H1 (cell line): ENCODE measurements around the gene VPS18. TPM values are rescaled to one million over a fixed set of nuclear protein-coding genes. Genes with fewer than 3 reads are reported as not detected.

Source experiments
- E2F6 ChIP-seq: IDR thresholded peaks from 2 replicates; pipeline ENCODE4 v1.6.1; 2012; ENCODE audit warnings: inconsistent platforms
- FOSL1 ChIP-seq: IDR thresholded peaks from 2 replicates; pipeline ENCODE4 v1.6.1; 2011; ENCODE audit warnings: mild to moderate bottlenecking, low read depth, low read length, moderate library complexity; ENCODE audit not compliant: insufficient read depth
- JUN ChIP-seq: IDR thresholded peaks from 2 replicates; pipeline ENCODE4 v1.6.1; 2011; ENCODE audit warnings: low read depth, mild to moderate bottlenecking, improper control_type of control experiment, low read length
- NANOG ChIP-seq: IDR thresholded peaks from 2 replicates; pipeline ENCODE4 v1.6.1; 2011; ENCODE audit warnings: low read length, low read depth, mild to moderate bottlenecking, inconsistent platforms; ENCODE audit not compliant: insufficient read depth, poor library complexity, severe bottlenecking
- PHF8 ChIP-seq: fragments of 200-600 bp; sonication (generic); conservative IDR thresholded peaks from 2 replicates; pipeline ENCODE4 v1.7.1; 2012; ENCODE audit warnings: low read depth, mild to moderate bottlenecking, inconsistent platforms, low read length, moderate library complexity
- POU5F1 ChIP-seq: IDR thresholded peaks from 2 replicates; pipeline ENCODE4 v1.6.1; 2011; ENCODE audit warnings: low read depth, mild to moderate bottlenecking, low read length, moderate library complexity
- RNF2 ChIP-seq: fragments of 200-900, 300-1000 bp; sonication (generic); IDR thresholded peaks from 2 replicates; pipeline ENCODE4 v1.7.1; 2016; ENCODE audit warnings: borderline replicate concordance, low read depth, mild to moderate bottlenecking, antibody characterized with exemption, low read length; ENCODE audit not compliant: poor library complexity, severe bottlenecking; ENCODE audit errors: missing control alignments
- SUZ12 ChIP-seq: fragments of 200-600 bp; sonication (generic); IDR thresholded peaks from 2 replicates; pipeline ENCODE4 v1.6.1; 2012; ENCODE audit warnings: mild to moderate bottlenecking, inconsistent platforms, low read length, moderate library complexity, mixed read lengths
- polyA plus RNA-seq, 7 experiments: library from polyadenylated mRNA; depleted of rRNA in 3 of 7; stranded (reverse) in 5 of 7; unstranded in 2 of 7; fragments of >200 nt in 5 of 7; fragments of 200-250 nt in 2 of 7; gene quantifications; 1 replicate in 5 of 7; 2 replicates in 1 of 7; 4 replicates in 1 of 7; pipeline versions ENCODE4 v1.2.1 to v1.2.3, GENCODE V29; 2011 to 2013; ENCODE audit warnings: missing spikeins in 2 of 7, mixed read lengths in 2 of 7
- total RNA-seq: library from RNA; stranded (reverse); fragmentation: NEBNext Ultra II Directional; extraction: Animal tissue kit (Norgen Biotek cat#: 25700); gene quantifications from 2 replicates; pipeline ENCODE4 v1.2.1, GENCODE V29; 2021

Gene VPS18
- total and polyA plus RNA-seq, 2 of the 8 experiments (the other 6 are each of a cell fraction or from before 2014, with no cell fraction given): 28.9 to 32.7 TPM

GRCh38 chr15:40875991-40876730 is 18.1 kb upstream of the VPS18 start (continued):
- TF ChIP-seq FOSL1 (no peak), POU5F1 (no peak), RNF2 (no peak), JUN (no peak), NANOG (no peak), PHF8 (no peak), E2F6 (no peak), SUZ12 (no peak)
